ENCODE results near the gene ATAT1. TPM values are rescaled to one million over a fixed set of nuclear protein-coding genes. Genes with fewer than 3 reads are reported as not detected.

ATAT1 gene
- total and polyA plus RNA-seq, 2 of the 4 experiments (the other 2 are of a cell fraction): 5.6 to 15.5 TPM

DNA sequence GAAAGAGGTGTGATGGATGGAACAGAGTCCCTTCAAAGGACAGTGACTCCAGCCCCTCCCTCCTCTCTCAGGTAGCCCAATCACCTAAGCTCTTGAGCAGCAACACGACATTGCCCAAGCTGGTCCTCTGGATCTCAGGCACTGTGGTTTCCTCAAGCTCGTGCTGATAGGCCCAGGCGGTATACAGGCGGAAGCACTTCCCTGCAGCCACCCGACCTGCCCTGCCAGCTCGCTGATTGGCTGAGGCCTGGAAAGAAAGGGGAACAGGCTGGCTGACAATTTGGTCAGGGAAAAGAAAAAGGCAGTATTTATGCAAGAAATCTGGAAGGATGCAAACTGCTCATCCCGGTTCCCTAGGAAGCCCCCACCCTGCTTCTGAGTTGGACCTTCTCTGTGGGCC, 29.8 kb downstream of the ATAT1 start:
- no peak overlapping the region for H3K56ac ChIP-seq (ENCODE audit: extremely low read depth, insufficient read depth, low read length)
- no peak overlapping the region for H2BK15ac ChIP-seq (ENCODE audit: low read depth, low read length)
- in situ Hi-C loops (cut with MboI; ENCODE audit: low sequenced_read_pairs): no loop called here
- no peak overlapping the region for H4K91ac ChIP-seq (ENCODE audit: insufficient read depth, low read depth, low read length)
- ChIA-PET POLR2A (ENCODE audit: unreplicated experiment) (no interaction called here), CTCF (no interaction called here)
- no peak overlapping the region for H3K18ac ChIP-seq (ENCODE audit: low read depth, low read length)
- no peak overlapping the region for H4K8ac ChIP-seq (ENCODE audit: low read depth in 2 of 2, low read length in 2 of 2)
- H2AK9ac ChIP-seq (replicated peaks; ENCODE audit: low read depth, low read length, poor library complexity): no peak overlapping the region
- no peak overlapping the region for H3K27ac ChIP-seq (ENCODE audit: insufficient read depth, low read length)
- peaks cover 74% of the 10 kb centered on the region for H3K36me3 ChIP-seq (ENCODE audit: control insufficient read depth, insufficient read depth, low read length)
- H3K9me3 ChIP-seq (ENCODE audit: control insufficient read depth, insufficient read depth, low read length): no peaks in the 10 kb centered on the region
- H4K5ac ChIP-seq (ENCODE audit: low read depth, low read length): no peak overlapping the region
- intact Hi-C loops (cut with micrococcal nuclease): no loop called here
- DNase-seq (no peak), ATAC-seq (ENCODE audit: low read depth) (no peak)
- no peak overlapping the region for H3K23ac ChIP-seq (ENCODE audit: low read depth, low read length)
- H3K4me3 ChIP-seq (ENCODE audit: insufficient read depth, low read depth, low read length): no peak overlapping the region
- no peaks in the 10 kb centered on the region for H3K27me3 ChIP-seq (ENCODE audit: control insufficient read depth, insufficient read depth, low read length)
- no peak overlapping the region for H2BK5ac ChIP-seq (ENCODE audit: low read depth, low read length, poor library complexity, severe bottlenecking)
- H2AFZ ChIP-seq (replicated peaks; ENCODE audit: low read length, poor library complexity): no peak overlapping the region
- no peak overlapping the region for H3K14ac ChIP-seq (replicated peaks; ENCODE audit: low read depth, low read length)
- BruUV-seq (replicated peaks): no TSS peak
- no peaks in the 10 kb centered on the region for H3K9me1 ChIP-seq (ENCODE audit: insufficient read depth, low read length)
- WGBS, 2 experiments (ENCODE audit: extremely low coverage in 2 of 2, insufficient read length in 1 of 2): 91% methylated on average over 4 of the region's 7 CpGs; no CpG with 5 or more reads in 1 of the 2 experiments
- peaks cover 2 to 4% of the 10 kb centered on the region in 2 experiments; a peak in 3 of 4 replicates for H3K79me1 ChIP-seq (ENCODE audit: low read depth in 1 of 2, low read length in 2 of 2)
- no peak overlapping the region for H2BK20ac ChIP-seq (ENCODE audit: low read depth, low read length)
- no peaks in the 10 kb centered on the region for H4K20me1 ChIP-seq (ENCODE audit: insufficient read depth, low read length)
- TF ChIP-seq POLR2A (IDR thresholded peaks at IDR 0.05; ENCODE audit: low read depth, low read length): no peak
- TF ChIP-seq, protein P1, sequence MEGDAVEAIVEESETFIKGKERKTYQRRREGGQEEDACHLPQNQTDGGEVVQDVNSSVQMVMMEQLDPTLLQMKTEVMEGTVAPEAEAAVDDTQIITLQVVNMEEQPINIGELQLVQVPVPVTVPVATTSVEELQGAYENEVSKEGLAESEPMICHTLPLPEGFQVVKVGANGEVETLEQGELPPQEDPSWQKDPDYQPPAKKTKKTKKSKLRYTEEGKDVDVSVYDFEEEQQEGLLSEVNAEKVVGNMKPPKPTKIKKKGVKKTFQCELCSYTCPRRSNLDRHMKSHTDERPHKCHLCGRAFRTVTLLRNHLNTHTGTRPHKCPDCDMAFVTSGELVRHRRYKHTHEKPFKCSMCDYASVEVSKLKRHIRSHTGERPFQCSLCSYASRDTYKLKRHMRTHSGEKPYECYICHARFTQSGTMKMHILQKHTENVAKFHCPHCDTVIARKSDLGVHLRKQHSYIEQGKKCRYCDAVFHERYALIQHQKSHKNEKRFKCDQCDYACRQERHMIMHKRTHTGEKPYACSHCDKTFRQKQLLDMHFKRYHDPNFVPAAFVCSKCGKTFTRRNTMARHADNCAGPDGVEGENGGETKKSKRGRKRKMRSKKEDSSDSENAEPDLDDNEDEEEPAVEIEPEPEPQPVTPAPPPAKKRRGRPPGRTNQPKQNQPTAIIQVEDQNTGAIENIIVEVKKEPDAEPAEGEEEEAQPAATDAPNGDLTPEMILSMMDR (conservative IDR thresholded peaks at IDR 0.05; ENCODE audit: low read depth, low read length): no peak
- no peak for TF ChIP-seq CEBPB (IDR thresholded peaks at IDR 0.05; ENCODE audit: low read depth, low read length)
- TF ChIP-seq, protein P2, sequence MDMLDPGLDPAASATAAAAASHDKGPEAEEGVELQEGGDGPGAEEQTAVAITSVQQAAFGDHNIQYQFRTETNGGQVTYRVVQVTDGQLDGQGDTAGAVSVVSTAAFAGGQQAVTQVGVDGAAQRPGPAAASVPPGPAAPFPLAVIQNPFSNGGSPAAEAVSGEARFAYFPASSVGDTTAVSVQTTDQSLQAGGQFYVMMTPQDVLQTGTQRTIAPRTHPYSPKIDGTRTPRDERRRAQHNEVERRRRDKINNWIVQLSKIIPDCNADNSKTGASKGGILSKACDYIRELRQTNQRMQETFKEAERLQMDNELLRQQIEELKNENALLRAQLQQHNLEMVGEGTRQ (IDR thresholded peaks at IDR 0.05; ENCODE audit: low read depth, low read length): no peak
- no peak for TF ChIP-seq NFE2L2 (IDR thresholded peaks at IDR 0.05; ENCODE audit: low read depth, low read length)
- TF ChIP-seq CHD1 (IDR thresholded peaks at IDR 0.05; ENCODE audit: low read depth, low read length): no peak
- TF ChIP-seq MAFK (IDR thresholded peaks at IDR 0.05; ENCODE audit: low read depth, low read length): no peak
- no peak for TF ChIP-seq RAD21 (IDR thresholded peaks at IDR 0.05; ENCODE audit: low read length)
- no peak for TF ChIP-seq SMC3 (IDR thresholded peaks at IDR 0.05; ENCODE audit: low read depth, low read length)
- no peak for TF ChIP-seq MAZ (IDR thresholded peaks at IDR 0.05; ENCODE audit: borderline replicate concordance, low read depth, low read length)
- TF ChIP-seq RFX5 (IDR thresholded peaks at IDR 0.05; ENCODE audit: low read depth, low read length): no peak
- TF ChIP-seq RCOR1 (IDR thresholded peaks at IDR 0.05; ENCODE audit: insufficient replicate concordance, low read length): no peak
- no peak overlapping the region for H2BK120ac ChIP-seq (ENCODE audit: low read depth, low read length)
- no peak overlapping the region for H3K4ac ChIP-seq (ENCODE audit: low read depth, low read length)
- H2AK5ac ChIP-seq (ENCODE audit: low read depth, low read length): no peak overlapping the region
- H3K4me2 ChIP-seq (ENCODE audit: low read depth, low read length): no peak overlapping the region
- dilution Hi-C loops (cut with HindIII; ENCODE audit: low sequenced_read_pairs, unreplicated experiment): no loop called here
- H3K9ac ChIP-seq (ENCODE audit: low read depth, low read length): no peak overlapping the region
- no peaks in the 10 kb centered on the region; the same call in 1 of the 2 replicates for H3K4me1 ChIP-seq (ENCODE audit: control insufficient read depth, insufficient read depth, low read length)
